Measurements from ENCODE around the gene GAS2L3. TPM values are rescaled to one million over a fixed set of nuclear protein-coding genes. Genes with fewer than 3 reads are reported as not detected.
"Not testable (repeated sequence)": the region's sequence is repeated elsewhere in the genome, so short reads cannot be mapped to it uniquely, and the experiment has no call there.

The GAS2L3 gene
- total and polyA plus RNA-seq, 2 experiments from 2014 or later: 6.1 to 9.8 TPM

DNA sequence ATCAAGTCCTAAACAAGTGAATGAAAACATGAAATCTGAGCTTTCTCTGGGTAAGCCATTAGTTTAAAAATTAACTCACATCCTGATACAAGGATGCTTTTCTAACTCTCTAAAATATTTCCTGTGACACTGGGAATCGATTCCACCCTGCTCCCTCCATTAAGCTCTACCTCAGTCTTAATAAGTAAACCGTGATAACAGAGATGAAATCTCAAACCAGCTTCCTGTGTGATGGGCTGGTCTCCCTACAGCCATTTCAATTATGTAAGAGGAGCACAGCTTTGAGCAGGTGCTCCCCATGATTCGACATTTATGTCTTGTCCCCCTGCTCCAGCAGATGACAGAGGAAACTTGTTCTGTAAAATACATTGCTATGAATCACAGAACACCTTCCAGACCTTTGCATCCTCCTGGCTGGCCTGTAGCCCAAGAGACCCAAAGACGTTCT is 59.0 kb downstream of the GAS2L3 start:
- Histone ChIP-seq H3F3A (ENCODE audit: insufficient read depth) (no peaks in the 10 kb centered on the region), H3K9me2 (ENCODE audit: insufficient read depth) (no peaks in the 10 kb centered on the region), H3K27me3 (replicated peaks; ENCODE audit: insufficient read depth) (no peaks in the 10 kb centered on the region), H3K36me3 (ENCODE audit: low read depth) (no peaks in the 10 kb centered on the region), H3K27ac (no peak overlapping the region), H3K4me3 (no peak overlapping the region), H3K79me2 (ENCODE audit: insufficient read depth) (no peaks in the 10 kb centered on the region), H3K4me1 (ENCODE audit: insufficient read depth) (no peaks in the 10 kb centered on the region), H3K9ac (no peak overlapping the region), H3K9me3 (ENCODE audit: low read depth) (no peaks in the 10 kb centered on the region), H2AFZ (no peak overlapping the region), H4K20me1 (ENCODE audit: insufficient read depth) (no peaks in the 10 kb centered on the region), H3K4me2 (ENCODE audit: unreplicated experiment) (no peak overlapping the region)
- WGBS, 2 experiments (ENCODE audit: low coverage in 1 of 2, low lambda C conversion rate in 2 of 2, missing lambda C conversion rate in 2 of 2): 84 to 88% methylated on average over 4 of the region's 4 CpGs
- TF ChIP-seq EZH2phosphoT487 (IDR thresholded peaks at IDR 0.05; ENCODE audit: insufficient read depth, low read depth): no peak
- no peak for TF ChIP-seq EZH2 (IDR thresholded peaks at IDR 0.05; ENCODE audit: insufficient read depth, poor library complexity, severe bottlenecking)
- DNase-seq: no peak
- in situ Hi-C loops (cut with MboI): no loop called here

- H3K27ac ChIP-seq; H3K9me3 ChIP-seq (ENCODE audit: low read depth); H4K20me1 ChIP-seq (ENCODE audit: insufficient read depth); H3K36me3 ChIP-seq (ENCODE audit: low read depth); H2AFZ ChIP-seq; H3K4me1 ChIP-seq (ENCODE audit: insufficient read depth); H3K4me3 ChIP-seq; H3F3A ChIP-seq (ENCODE audit: insufficient read depth); H3K9ac ChIP-seq; DNase-seq; H3K9me2 ChIP-seq (ENCODE audit: insufficient read depth); H3K27me3 ChIP-seq (replicated peaks; ENCODE audit: insufficient read depth); in situ Hi-C loops (cut with MboI); H3K4me2 ChIP-seq (ENCODE audit: unreplicated experiment); H3K79me2 ChIP-seq (ENCODE audit: insufficient read depth): not testable (repeated sequence)
- WGBS, 2 experiments (ENCODE audit: low coverage in 1 of 2, low lambda C conversion rate in 2 of 2, missing lambda C conversion rate in 2 of 2): 93 to 94% methylated on average over 10 to 11 of the region's 11 CpGs
Measured at GRCh38 chr12:100633082-100633785, 59.8 kb downstream of the GAS2L3 start.

DNA sequence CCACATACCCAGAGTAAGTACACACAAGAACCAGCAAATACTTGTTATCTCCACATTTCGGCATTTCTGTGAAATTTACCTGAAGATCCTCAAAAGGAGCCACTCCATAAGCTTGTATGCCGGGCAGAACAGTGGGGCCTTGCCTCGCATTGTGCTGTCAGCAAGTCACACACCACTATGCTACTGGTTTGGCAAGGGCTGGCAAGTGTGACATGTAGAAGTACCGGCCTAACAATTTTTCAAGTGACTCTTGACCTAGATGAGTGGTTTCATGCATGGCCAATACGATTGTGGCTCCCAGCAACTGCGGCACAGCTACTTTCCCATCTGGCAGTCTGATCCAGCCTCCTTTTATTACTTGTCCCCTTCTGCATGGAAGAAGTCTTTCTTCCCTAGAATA is 69.8 kb downstream of the GAS2L3 start:
- no peaks in the 10 kb centered on the region for H4K20me1 ChIP-seq (ENCODE audit: insufficient read depth)
- no peak overlapping the region for H3K9ac ChIP-seq
- no peaks in the 10 kb centered on the region for H3K27me3 ChIP-seq (replicated peaks; ENCODE audit: insufficient read depth)
- H3K4me2 ChIP-seq (ENCODE audit: unreplicated experiment): no peak overlapping the region
- H3K27ac ChIP-seq: no peak overlapping the region
- 75 to 84% methylated on average over 6 of the region's 6 CpGs for WGBS, 2 experiments (ENCODE audit: low coverage in 1 of 2, low lambda C conversion rate in 2 of 2, missing lambda C conversion rate in 2 of 2)
- no peaks in the 10 kb centered on the region for H3F3A ChIP-seq (ENCODE audit: insufficient read depth)
- no peaks in the 10 kb centered on the region for H3K9me3 ChIP-seq (ENCODE audit: low read depth)
- H3K4me1 ChIP-seq (ENCODE audit: insufficient read depth): no peaks in the 10 kb centered on the region
- no peaks in the 10 kb centered on the region for H3K9me2 ChIP-seq (ENCODE audit: insufficient read depth)
- no peak overlapping the region for H2AFZ ChIP-seq
- in situ Hi-C loops (cut with MboI): no loop called here
- DNase-seq: no peak
- TF ChIP-seq EZH2 (IDR thresholded peaks at IDR 0.05; ENCODE audit: insufficient read depth, poor library complexity, severe bottlenecking): no peak
- TF ChIP-seq EZH2phosphoT487 (IDR thresholded peaks at IDR 0.05; ENCODE audit: insufficient read depth, low read depth): no peak
- no peak overlapping the region for H3K4me3 ChIP-seq
- no peaks in the 10 kb centered on the region for H3K36me3 ChIP-seq (ENCODE audit: low read depth)
- H3K79me2 ChIP-seq (ENCODE audit: insufficient read depth): no peaks in the 10 kb centered on the region

DNA sequence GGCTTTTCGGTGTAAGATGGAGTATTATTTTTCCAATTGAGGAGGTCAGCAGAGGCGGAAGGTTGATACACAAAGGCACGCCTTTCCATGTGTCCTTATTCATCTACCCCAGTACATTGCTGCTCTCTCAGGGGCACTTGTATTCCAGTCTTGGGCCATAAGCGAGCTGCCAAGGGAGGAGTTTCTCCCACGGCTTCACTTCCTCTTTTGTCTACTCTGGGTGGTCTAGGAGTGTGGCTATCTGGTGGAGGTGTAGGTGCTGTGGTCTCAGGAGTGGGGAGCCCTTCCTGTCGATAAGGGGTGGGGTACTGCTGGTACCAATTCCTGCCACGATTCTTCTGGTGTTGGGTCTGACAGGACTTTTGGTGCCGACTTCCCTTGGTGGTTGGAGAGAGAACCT is 73.4 kb downstream of the GAS2L3 start:
- H3K4me1 ChIP-seq (ENCODE audit: insufficient read depth): no peaks in the 10 kb centered on the region
- DNase-seq: no peak
- H3K9ac ChIP-seq: no peak overlapping the region
- H3K27me3 ChIP-seq (replicated peaks; ENCODE audit: insufficient read depth): no peaks in the 10 kb centered on the region
- no peak for TF ChIP-seq EZH2phosphoT487 (IDR thresholded peaks at IDR 0.05; ENCODE audit: insufficient read depth, low read depth)
- no peak for TF ChIP-seq EZH2 (IDR thresholded peaks at IDR 0.05; ENCODE audit: insufficient read depth, poor library complexity, severe bottlenecking)
- H3K4me3 ChIP-seq: no peak overlapping the region
- no peaks in the 10 kb centered on the region for H3K9me3 ChIP-seq (ENCODE audit: low read depth)
- no peak overlapping the region for H3K4me2 ChIP-seq (ENCODE audit: unreplicated experiment)
- H3K27ac ChIP-seq: no peak overlapping the region
- 66 to 67% methylated on average over 8 of the region's 8 CpGs for WGBS, 2 experiments (ENCODE audit: low coverage in 1 of 2, low lambda C conversion rate in 2 of 2, missing lambda C conversion rate in 2 of 2)
- H2AFZ ChIP-seq: no peak overlapping the region
- no peaks in the 10 kb centered on the region for H3K36me3 ChIP-seq (ENCODE audit: low read depth)
- H3K79me2 ChIP-seq (ENCODE audit: insufficient read depth): no peaks in the 10 kb centered on the region
- H4K20me1 ChIP-seq (ENCODE audit: insufficient read depth): no peaks in the 10 kb centered on the region
- no peaks in the 10 kb centered on the region for H3F3A ChIP-seq (ENCODE audit: insufficient read depth)
- no peaks in the 10 kb centered on the region for H3K9me2 ChIP-seq (ENCODE audit: insufficient read depth)
- in situ Hi-C loops (cut with MboI): no loop called here

GRCh38 chr12:100651108-100651507 is 77.6 kb downstream of the GAS2L3 start:
- H3K4me1 ChIP-seq (ENCODE audit: insufficient read depth): no peaks in the 10 kb centered on the region
- H3K9ac ChIP-seq: no peak overlapping the region
- H3F3A ChIP-seq (ENCODE audit: insufficient read depth): no peaks in the 10 kb centered on the region
- H3K9me2 ChIP-seq (ENCODE audit: insufficient read depth): no peaks in the 10 kb centered on the region
- no peak overlapping the region for H3K4me3 ChIP-seq
- TF ChIP-seq EZH2 (IDR thresholded peaks at IDR 0.05; ENCODE audit: insufficient read depth, poor library complexity, severe bottlenecking) (no peak), EZH2phosphoT487 (IDR thresholded peaks at IDR 0.05; ENCODE audit: insufficient read depth, low read depth) (no peak)
- H3K4me2 ChIP-seq (ENCODE audit: unreplicated experiment): no peak overlapping the region
- no peaks in the 10 kb centered on the region for H3K36me3 ChIP-seq (ENCODE audit: low read depth)
- H2AFZ ChIP-seq: no peak overlapping the region
- no peaks in the 10 kb centered on the region for H3K27me3 ChIP-seq (replicated peaks; ENCODE audit: insufficient read depth)
- in situ Hi-C loops (cut with MboI): no loop called here
- H3K9me3 ChIP-seq (ENCODE audit: low read depth): no peaks in the 10 kb centered on the region
- 77 to 78% methylated on average over 3 of the region's 3 CpGs for WGBS, 2 experiments (ENCODE audit: low coverage in 1 of 2, low lambda C conversion rate in 2 of 2, missing lambda C conversion rate in 2 of 2)
- no peak overlapping the region for H3K27ac ChIP-seq
- no peak for DNase-seq
- no peaks in the 10 kb centered on the region for H3K79me2 ChIP-seq (ENCODE audit: insufficient read depth)
- no peaks in the 10 kb centered on the region for H4K20me1 ChIP-seq (ENCODE audit: insufficient read depth)
